ENCODE measurements around the gene TSPYL2.

- TF ChIP-seq POLR2A (IDR thresholded peaks at IDR 0.05; ENCODE audit: low read length) (no peak), GATA1 (IDR thresholded peaks at IDR 0.05; ENCODE audit: low read depth, low read length) (no peak)
Observed at GRCh38 chrX:53048169-53049126, 33.7 kb upstream of the TSPYL2 start, which contains the start of gene GPR173.
